Duodenal mucosa (tissue), 2 donors: Measurements from ENCODE around the gene GRIK4.
"Not testable (repeated sequence)": the region's sequence is repeated elsewhere in the genome, so short reads cannot be mapped to it uniquely, and the experiment has no call there.

Experiments used
- H3K27ac ChIP-seq: one replicate; pipeline ENCODE4 v1.7.0; 2013; ENCODE audit warnings: low read depth, low read length
- H3K27me3 ChIP-seq, 2 donors: one replicate each; pipeline ENCODE4 v1.7.0; 2013; ENCODE audit warnings: low read length in 2 of 2, control low read depth in 1 of 2; ENCODE audit not compliant: insufficient read depth in 2 of 2, control insufficient read depth in 1 of 2
- H3K36me3 ChIP-seq, 2 donors: one replicate each; pipeline ENCODE4 v1.7.0; 2013; ENCODE audit warnings: low read length in 2 of 2, control low read depth in 1 of 2; ENCODE audit not compliant: insufficient read depth in 2 of 2, control insufficient read depth in 1 of 2
- H3K4me1 ChIP-seq, 2 donors: one replicate each; pipeline ENCODE4 v1.7.0; 2013; ENCODE audit warnings: low read length in 2 of 2, control low read depth in 1 of 2; ENCODE audit not compliant: insufficient read depth in 2 of 2, control insufficient read depth in 1 of 2
- H3K4me3 ChIP-seq, 2 donors: one replicate each; pipeline ENCODE4 v1.7.0; 2013; ENCODE audit warnings: low read length in 2 of 2, low read depth in 1 of 2
- H3K9ac ChIP-seq, 2 donors: one replicate each; pipeline ENCODE4 v1.7.0; 2013; ENCODE audit warnings: low read length in 2 of 2, low read depth in 1 of 2
- H3K9me3 ChIP-seq, 2 donors: one replicate each; pipeline ENCODE4 v1.7.0; 2013; ENCODE audit warnings: low read length in 2 of 2, control low read depth in 1 of 2; ENCODE audit not compliant: control insufficient read depth in 1 of 2

Gene GRIK4

DNA sequence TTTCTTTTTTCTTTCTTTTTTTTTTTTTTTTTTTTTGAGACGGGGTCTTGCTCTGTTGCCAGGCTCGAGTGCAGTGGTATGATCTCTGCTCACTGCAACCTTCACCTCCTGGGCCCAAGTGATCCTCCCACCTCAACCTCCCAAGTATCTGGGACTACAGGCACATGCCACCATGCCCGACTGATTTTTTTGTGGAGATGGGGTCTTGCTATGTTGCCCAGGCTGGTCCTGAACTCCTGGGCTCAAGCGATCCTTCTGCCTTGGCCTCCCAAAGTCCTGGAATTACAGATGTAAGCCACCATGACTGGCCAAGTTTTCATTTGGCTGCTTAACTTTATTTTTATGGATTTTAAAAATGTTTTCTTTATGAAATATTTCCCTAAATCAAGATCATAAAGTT, 520.1 kb downstream of the GRIK4 start:
- H3K4me1 ChIP-seq, H3K9me3 ChIP-seq, H3K4me3 ChIP-seq, H3K27me3 ChIP-seq, H3K27ac ChIP-seq, H3K36me3 ChIP-seq, H3K9ac ChIP-seq: not testable (repeated sequence)

- Histone ChIP-seq H3K27ac (no peak overlapping the region), H3K36me3 (no peaks in the 10 kb centered on the region), H3K4me1 (peaks cover 0 to 4% of the 10 kb centered on the region in 2 donors), H3K9me3 (no peaks in the 10 kb centered on the region), H3K9ac (no peak overlapping the region), H3K27me3 (no peaks in the 10 kb centered on the region), H3K4me3 (no peak overlapping the region)
Observed at GRCh38 chr11:121032546-121032945, 521.0 kb downstream of the GRIK4 start.

GRCh38 chr11:121033635-121034034, 522.1 kb downstream of the GRIK4 start:
- no peaks in the 10 kb centered on the region for H3K36me3 ChIP-seq
- no peak overlapping the region for H3K27ac ChIP-seq
- peaks cover 0 to 4% of the 10 kb centered on the region in 2 donors for H3K4me1 ChIP-seq
- no peaks in the 10 kb centered on the region for H3K9me3 ChIP-seq
- no peak overlapping the region for H3K9ac ChIP-seq
- no peak overlapping the region for H3K4me3 ChIP-seq
- no peaks in the 10 kb centered on the region for H3K27me3 ChIP-seq

- Histone ChIP-seq H3K4me1 (peaks cover 0 to 4% of the 10 kb centered on the region in 2 donors), H3K27ac (no peak overlapping the region), H3K9ac (no peak overlapping the region), H3K4me3 (no peak overlapping the region), H3K27me3 (no peaks in the 10 kb centered on the region), H3K36me3 (no peaks in the 10 kb centered on the region), H3K9me3 (no peaks in the 10 kb centered on the region)
Observed at GRCh38 chr11:121035169-121035755, 523.7 kb downstream of the GRIK4 start.

GRCh38 chr11:121035780-121036179, 524.2 kb downstream of the GRIK4 start:
- no peaks in the 10 kb centered on the region for H3K27me3 ChIP-seq
- H3K27ac ChIP-seq, result no peak overlapping the region
- H3K9ac ChIP-seq, result no peak overlapping the region
- H3K9me3 ChIP-seq, result no peaks in the 10 kb centered on the region
- H3K4me1 ChIP-seq, result peaks cover 0 to 4% of the 10 kb centered on the region in 2 donors
- no peak overlapping the region for H3K4me3 ChIP-seq
- no peaks in the 10 kb centered on the region for H3K36me3 ChIP-seq

GRCh38 chr11:121037016-121037415, 525.5 kb downstream of the GRIK4 start:
- Histone ChIP-seq H3K27ac (no peak overlapping the region), H3K36me3 (no peaks in the 10 kb centered on the region), H3K9me3 (no peaks in the 10 kb centered on the region), H3K4me1 (peaks cover 0 to 4% of the 10 kb centered on the region in 2 donors), H3K27me3 (no peaks in the 10 kb centered on the region), H3K9ac (no peak overlapping the region), H3K4me3 (no peak overlapping the region)
